Smooth muscle cell of the brain vasculature (primary cell): ENCODE data around the gene CENPX.
A peak's percentile ranks its signal among the peaks of the same experiment; 100 is the strongest.

Experiments
- DNase-seq: peaks from one replicate; pipeline ENCODE4 v3.0.0-alpha.2; 2012; ENCODE audit warnings: low read depth, low spot score

The CENPX gene

GRCh38 chr17:82012261-82012639 is 10.4 kb downstream of the CENPX start:
- no peak for DNase-seq

- no peak for DNase-seq
Measured at GRCh38 chr17:82011617-82012187, 11.0 kb downstream of the CENPX start.

GRCh38 chr17:82010575-82011525 is 11.8 kb downstream of the CENPX start:
- no peak for DNase-seq

GRCh38 chr17:82009413-82009812 is 13.3 kb downstream of the CENPX start:
- no peak for DNase-seq

DNA sequence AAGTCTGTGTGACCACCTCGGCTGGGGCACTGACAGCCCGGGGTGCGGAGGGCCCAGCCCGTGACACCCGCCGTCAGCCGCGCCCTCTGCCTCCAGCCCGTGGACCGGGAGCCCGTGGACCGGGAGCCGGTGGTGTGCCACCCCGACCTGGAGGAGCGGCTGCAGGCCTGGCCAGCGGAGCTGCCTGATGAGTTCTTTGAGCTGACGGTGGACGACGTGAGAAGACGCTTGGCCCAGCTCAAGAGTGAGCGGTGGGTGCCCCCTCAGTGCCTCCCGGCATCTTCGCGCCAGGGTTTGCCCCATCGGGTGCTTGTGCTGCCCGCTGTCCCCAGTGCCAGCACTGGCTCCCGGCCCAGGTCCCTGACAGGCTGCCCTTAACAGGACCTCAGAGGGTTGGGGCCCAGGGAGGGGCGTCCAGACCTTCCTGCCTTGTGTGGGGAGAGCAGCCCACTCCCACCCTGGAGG is 13.7 kb downstream of the CENPX start:
- DNase-seq, result no peak

GRCh38 chr17:82008258-82008940 is 14.3 kb downstream of the CENPX start:
- no peak for DNase-seq

DNA sequence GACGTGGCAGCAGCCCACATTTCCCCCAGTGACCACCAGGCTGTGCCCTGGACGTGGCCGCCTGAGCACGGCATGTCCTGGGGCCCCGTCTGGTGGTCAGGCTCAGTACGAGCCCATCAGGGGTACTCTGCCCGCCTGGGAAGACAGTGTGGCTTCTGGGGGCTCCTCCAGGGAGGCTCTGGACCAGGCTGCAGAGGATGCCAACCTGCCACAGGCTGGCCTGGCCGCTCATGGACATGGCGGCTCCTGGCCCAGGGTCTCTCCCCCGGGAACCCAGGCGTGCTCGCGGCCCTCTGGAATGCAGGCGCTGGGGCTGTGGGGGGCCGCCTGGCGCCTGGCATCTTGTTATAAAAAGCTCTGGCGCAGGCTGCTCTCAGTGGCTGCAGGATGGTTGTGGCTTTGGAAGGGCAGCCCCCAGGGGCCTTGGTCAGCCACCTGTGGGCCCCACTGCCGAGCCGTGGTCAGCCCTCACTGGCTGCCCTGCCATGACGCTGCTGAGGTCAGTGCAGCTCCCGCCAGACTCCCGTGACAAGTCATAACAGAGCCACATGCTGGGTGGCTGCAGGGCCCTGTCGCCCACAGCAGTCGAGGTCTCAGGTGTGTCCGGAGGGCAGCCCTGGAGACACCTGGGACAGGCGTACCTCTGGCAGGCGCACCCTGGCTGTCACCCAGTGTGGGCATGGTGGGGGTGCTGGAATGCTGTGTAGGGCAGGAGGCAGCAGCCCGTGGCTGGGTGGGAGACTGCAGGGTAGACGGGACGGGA is 15.0 kb downstream of the CENPX start:
- DNase-seq, result no peak

DNA sequence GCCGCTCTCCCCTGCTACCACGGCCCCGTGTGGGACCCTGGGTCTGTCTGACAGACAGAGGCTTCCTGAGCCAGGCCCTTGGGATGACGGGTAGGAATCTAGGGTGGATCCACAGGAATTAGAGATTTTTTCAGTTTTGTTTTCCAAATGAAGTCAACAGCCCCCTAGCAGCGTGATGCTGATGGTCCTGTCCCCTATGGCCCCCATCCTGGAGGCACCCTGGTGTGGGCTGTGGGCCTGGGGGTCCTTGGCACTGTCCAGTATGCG is 15.5 kb downstream of the CENPX start:
- no peak for DNase-seq

DNA sequence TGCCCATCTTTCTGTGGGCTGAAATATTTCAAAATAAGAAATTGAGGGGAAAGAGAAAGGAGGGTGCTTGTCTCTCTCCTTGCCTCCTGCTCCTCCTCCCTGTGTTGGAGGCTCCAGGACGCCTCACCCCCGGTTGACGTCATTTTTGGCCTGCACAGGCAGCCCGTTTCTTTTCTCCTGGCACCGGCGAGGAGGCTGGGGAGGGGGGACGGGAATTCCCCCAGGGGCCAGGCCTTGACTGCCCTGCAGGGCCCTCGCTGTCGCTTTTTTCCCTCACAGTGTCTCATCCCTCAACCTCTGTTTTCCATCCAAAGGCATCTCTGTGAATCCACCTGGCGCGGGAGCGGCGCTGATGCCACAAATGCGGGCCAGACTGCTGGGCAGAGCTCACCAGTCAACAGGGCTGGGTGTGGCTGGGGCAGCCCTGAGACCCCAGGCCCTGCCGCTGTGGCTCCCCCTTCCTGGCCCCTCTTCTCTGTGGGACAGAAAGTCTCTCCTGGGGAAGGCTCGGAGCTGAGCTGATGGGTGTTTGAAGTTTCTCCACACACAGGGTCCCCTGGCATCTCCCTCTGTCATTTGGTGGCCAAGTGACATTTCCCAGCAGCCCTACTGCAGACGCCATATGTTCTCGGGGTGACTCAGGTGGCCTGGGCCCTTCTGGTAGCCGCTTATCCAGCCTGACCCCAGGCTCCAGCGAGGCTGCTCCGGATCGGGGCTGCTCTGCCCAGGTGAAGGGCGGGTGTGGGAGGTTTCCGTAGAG is 16.0 kb downstream of the CENPX start:
- no peak for DNase-seq

GRCh38 chr17:82005701-82006348 is 16.9 kb downstream of the CENPX start:
- no peak for DNase-seq

DNA sequence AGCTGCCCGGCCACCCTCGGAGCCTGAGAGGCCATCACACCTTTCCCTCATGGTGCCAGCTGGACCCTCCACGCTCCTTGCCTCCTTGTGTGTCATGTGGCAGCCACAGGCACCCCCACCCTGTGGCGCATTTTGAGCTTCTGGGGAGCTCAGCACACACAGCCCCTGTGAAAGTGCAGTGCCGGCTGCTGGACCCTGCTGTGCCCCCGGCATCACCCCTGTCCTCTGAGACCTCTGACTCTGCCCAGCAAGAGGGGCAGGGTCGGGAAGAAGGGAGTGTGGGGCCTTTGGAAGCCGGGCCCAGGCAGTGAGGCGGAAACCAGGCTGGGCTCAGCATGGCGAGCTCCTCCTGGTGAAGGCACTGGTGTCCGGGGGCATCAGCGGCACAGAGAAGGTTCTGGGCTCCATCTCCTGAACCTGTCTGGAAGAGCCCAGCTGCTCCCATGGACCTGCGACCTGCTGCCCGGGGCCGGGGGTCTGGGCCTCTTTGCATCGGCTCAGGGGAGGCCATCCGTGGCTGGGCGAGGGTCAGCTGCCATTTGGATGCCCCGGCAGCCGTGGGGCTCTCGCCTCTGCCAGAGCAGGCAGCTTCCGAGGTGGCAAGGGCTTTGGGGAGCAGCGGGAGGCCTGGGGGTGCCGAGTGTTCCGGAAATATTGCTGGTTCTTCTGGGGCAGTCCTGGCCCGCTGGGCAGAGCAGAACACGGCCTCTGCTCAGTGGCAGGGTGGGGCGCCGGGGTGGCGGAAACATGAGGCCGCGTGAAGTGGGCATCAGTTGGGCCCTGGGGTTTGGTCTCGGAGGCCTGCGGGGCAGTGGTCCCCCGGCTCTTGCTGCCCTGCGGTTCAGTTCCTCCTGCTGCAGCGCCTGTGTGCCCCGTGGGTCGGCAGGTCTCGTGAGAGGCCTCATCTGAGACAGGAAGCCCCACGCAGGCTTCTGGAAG is 17.9 kb downstream of the CENPX start:
- no peak for DNase-seq

GRCh38 chr17:82003411-82004381 is 19.0 kb downstream of the CENPX start:
- peak; percentile 67 for DNase-seq

DNA sequence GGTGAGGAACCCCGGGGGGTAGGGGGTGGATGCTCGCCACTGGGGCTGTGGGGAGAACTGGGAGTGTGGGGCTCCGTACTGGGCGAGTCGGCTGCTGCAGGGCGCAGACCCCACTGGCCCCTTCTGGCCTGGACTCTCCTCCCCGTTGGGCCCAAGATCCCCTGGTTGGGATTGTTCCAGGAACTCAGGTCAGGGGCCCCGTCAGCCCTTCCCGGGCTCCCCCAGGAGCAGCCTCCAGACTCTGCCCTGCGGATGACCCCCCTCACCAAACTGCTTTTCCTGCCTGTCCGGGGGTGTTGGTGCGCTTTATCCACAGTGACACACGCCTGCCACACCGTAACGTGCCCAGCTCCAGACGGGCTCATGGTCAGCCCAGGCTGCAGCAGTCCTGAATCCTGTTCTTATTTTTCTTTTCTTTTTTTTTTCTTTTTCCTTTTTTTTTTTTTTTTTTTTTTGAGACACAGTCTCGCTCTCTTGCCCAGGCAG is 21.1 kb downstream of the CENPX start:
- DNase-seq, result no peak

GRCh38 chr17:82000803-82001570 is 21.7 kb downstream of the CENPX start:
- DNase-seq, result no peak

DNA sequence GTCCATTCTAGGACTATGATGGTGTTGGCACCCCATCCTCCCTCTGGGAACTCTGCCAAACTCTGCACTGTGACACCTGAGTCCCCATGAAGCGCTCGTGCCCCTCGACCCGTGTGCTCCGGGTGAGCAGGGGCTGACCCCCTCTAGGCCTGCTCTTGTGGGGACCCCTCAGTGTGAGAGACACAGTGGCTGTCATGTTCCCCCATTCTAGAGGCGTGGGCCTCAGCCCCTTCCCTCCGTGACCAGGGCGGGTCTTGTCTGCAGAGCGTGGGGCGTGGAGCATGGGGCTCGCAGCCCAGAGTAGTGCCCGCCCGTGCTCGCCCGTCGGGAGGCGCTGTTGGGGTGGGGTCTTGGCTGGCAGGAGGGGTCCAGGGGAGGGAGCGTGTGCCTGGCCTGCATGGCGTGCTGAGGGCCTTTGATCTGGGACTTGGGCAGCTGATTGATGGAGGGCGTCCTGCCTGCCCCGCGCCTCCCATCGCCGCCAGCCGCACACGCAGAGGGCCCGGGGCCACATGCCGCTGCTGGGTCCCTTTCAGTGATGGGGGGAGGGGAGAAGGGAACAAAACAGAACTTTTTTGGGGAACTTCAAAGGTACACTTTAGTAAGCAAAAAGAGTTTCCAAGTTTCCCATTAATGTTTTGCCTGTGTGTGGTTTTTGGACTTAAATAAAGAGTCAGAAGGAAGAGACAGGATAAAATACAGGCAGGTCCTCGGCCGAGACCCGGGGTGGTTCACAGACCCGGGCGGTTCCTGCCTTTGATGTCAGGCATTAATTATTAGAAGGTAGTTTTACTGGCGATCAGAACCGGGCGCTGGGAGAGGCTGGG is 22.5 kb downstream of the CENPX start:
- no peak for DNase-seq

GRCh38 chr17:81999587-81999975 is 23.1 kb downstream of the CENPX start:
- DNase-seq, result no peak
